GM10266 (cell line): ENCODE measurements around the gene FHAD1.

Experiments
- DNase-seq: peaks from one replicate; pipeline ENCODE4 v3.0.0; 2012; ENCODE audit errors: extremely low spot score
- TF ChIP-seq, protein P1 (sequence below): IDR thresholded peaks from 2 replicates; pipeline ENCODE4 v1.5.1; 2012; ENCODE audit warnings: mild to moderate bottlenecking, low read depth; ENCODE audit not compliant: control insufficient read depth, insufficient read depth; ENCODE audit errors: missing control alignments

Gene FHAD1

DNA sequence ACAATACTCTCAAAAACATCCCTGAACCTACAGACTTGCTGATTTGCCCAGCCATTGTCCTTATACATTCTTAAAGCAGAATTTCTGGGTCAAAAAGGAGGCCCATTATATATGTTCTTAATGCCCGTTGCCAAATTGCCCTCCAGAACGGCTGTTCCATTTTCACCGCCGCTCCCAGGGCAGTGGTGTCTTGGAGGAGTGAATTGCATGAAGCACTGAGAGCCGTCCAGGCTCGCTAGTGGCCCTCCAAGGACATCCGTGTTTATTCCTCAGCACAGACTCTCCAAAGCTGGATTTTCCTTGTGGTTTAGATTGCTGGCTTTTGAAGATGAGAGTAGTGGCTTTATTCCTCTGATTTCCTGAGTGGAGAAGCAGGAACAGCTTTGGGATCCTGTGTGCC, 68.8 kb downstream of the FHAD1 start:
- TF ChIP-seq, protein P1, sequence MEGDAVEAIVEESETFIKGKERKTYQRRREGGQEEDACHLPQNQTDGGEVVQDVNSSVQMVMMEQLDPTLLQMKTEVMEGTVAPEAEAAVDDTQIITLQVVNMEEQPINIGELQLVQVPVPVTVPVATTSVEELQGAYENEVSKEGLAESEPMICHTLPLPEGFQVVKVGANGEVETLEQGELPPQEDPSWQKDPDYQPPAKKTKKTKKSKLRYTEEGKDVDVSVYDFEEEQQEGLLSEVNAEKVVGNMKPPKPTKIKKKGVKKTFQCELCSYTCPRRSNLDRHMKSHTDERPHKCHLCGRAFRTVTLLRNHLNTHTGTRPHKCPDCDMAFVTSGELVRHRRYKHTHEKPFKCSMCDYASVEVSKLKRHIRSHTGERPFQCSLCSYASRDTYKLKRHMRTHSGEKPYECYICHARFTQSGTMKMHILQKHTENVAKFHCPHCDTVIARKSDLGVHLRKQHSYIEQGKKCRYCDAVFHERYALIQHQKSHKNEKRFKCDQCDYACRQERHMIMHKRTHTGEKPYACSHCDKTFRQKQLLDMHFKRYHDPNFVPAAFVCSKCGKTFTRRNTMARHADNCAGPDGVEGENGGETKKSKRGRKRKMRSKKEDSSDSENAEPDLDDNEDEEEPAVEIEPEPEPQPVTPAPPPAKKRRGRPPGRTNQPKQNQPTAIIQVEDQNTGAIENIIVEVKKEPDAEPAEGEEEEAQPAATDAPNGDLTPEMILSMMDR: no peak
- DNase-seq: no peak

DNA sequence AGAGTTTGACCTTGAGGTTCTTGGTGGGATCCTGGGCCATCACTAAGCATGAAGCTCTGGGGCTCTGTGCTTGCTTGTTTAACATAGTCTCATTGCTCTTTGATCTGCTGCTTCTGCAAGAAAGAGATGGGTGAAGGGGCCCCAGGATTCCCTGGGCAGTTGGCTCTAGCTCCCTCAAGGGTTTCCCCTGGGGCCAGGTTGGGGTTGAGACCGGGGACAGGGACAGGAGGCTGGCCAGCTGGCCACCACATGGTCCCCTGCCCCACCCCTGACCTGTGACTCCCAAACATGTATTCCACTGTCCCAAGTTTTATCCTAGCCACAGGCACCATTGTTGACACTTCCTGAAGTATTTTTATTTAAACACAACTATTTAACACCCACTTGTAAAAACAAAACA, 69.5 kb downstream of the FHAD1 start:
- TF ChIP-seq, protein P1: no peak
- DNase-seq: no peak

DNA sequence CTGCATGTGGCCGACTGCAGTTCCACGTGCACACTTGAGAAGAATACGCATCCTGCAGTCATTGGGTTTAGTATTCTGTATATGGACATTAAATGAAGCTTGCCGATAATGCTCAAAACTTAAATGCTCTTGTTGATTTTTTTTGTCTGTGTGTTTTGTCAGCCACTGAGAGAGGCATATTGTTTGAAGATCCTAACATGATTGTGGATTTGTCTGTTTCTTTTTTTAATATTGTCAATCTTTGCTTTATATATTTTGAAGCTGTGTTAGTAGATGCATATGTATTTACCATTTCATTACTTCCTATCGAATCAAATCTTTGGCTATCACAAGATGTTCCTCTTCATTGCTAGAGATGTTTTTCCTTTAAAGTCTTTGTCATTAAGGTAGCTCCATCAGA, 73.2 kb downstream of the FHAD1 start:
- no peak for DNase-seq
- TF ChIP-seq, protein P1: no peak

DNA sequence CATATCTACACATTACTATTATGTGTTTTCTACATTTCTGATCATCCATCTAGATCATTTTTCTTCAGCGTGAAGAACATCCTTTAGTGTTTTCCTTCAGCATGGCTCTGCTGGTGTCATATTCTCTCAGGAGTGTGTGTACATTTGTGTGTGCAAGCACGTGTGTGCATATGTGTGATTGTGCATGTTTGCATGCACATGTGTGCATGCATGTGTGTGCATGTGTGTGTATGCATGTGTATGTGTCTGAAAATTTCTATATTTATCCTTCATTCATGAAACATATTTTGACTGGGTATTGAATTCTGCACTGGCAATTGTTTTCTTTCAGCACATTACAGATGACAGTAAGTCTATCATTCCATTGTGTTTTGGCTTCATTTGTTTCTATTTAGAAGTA, 74.6 kb downstream of the FHAD1 start:
- TF ChIP-seq, protein P1: no peak
- DNase-seq: no peak

DNA sequence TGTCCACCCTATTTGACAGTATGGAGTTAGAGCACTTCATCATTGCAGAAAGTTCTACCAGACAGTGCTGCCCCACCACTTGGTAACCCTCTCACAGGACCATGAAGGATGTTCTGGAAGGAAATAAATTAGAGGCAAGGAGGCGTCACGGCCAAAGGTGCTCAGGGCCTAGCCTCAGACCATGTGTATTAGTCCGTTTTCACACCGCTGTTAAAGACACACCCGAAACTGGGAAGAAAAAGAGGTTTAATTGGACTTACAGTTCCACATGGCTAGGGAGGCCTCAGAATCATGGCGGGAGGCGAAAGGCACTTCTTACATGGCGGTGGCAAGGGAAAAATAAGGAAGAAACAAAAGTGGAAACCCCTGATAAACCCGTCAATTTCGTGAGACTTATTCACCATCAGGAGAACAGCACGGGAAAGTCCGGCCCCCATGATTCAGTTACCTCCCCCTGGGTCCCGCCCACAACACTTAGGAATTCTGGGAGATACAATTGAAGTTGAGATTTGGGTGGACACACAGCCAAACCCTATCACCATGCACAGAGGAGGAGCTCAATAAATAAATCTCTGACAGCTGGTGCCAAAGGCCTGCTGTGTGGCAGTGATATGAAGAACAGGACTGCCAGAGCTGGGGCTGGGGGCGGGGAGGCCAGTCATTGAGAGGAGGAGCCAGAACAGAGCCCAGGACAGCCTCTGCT, 75.8 kb downstream of the FHAD1 start:
- TF ChIP-seq, protein P1: no peak
- DNase-seq: no peak

DNA sequence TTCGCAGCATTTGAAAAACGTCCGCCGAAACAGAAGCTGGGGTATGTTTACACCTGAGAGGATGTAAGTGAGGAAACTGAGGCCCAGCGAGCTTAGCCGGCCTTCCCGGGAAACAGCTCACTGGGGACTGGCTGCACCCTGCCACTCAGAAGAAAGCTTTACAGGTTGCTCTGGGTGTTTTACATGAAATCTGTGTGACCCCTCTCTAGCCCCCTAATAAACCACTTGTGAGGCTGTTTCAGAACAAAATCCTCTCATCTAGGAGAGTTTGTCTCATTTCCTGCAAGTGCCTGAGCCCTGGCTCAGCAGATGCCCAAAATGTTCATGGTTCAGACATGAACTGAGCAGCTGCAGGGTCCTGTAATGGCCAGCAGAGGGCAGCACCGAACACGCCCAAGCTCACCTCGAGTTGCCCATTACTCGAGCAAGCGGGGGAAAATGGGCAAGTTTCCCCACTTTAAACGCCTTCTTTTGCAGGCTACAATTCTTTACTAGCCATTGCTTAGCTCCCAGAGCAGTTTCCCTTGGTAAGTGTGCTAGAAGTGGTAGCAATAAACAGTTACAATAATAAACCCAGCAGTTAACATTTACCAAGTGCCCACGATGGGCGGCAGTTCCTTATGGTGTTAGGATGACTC, 76.4 kb downstream of the FHAD1 start:
- DNase-seq: peak; percentile 74
- TF ChIP-seq, protein P1: peak; percentile 96
